Activated T-helper 1 cell treated with anti-CD3 and anti-CD28 coated beads, Interleukin-12 subunit alpha, Interleukin-12 subunit beta, Interleukin-2, Interleukin-4 antibody, amounts not matched to agents 30 ng/mL and 10 ng/mL and 1 ng/mL, durations not matched to agents 14 hours and 24 hours and 36 hours (primary cell): Measurements from ENCODE around the gene GPATCH11. TPM values are rescaled to one million over a fixed set of nuclear protein-coding genes. Genes with fewer than 3 reads are reported as not detected.

ENCODE experiments used
- DNase-seq: peaks from one replicate; pipeline ENCODE4 v3.0.0; 2021; ENCODE audit warnings: low spot score
- H3K27ac Mint-ChIP-seq: one replicate; pipeline ENCODE4 v1.8.0; 2021; ENCODE audit warnings: mild to moderate bottlenecking, mixed read lengths
- H3K27me3 Mint-ChIP-seq: one replicate; pipeline ENCODE4 v1.8.0; 2022; ENCODE audit warnings: mild to moderate bottlenecking, moderate library complexity, mixed read lengths; ENCODE audit not compliant: insufficient read depth
- H3K36me3 Mint-ChIP-seq: one replicate; pipeline ENCODE4 v1.8.0; 2021; ENCODE audit warnings: low read depth, mixed read lengths
- H3K4me1 Mint-ChIP-seq: one replicate; pipeline ENCODE4 v1.8.0; 2021; ENCODE audit warnings: low read depth, mixed read lengths
- H3K4me3 Mint-ChIP-seq: one replicate; pipeline ENCODE4 v1.8.0; 2021; ENCODE audit warnings: mild to moderate bottlenecking, moderate library complexity, mixed read lengths
- H3K9me3 Mint-ChIP-seq: one replicate; pipeline ENCODE4 v1.8.0; 2021; ENCODE audit warnings: mixed read lengths
- intact Hi-C: fragments of 100-400 bp; cut with micrococcal nuclease; formaldehyde crosslinking; loops from one replicate; pipeline ENCODE4 v1.15.1; 2024
- total RNA-seq: library from RNA; stranded (reverse); gene quantifications from 2 replicates; pipeline ENCODE4 v1.2.3, GENCODE V29; 2022

GPATCH11 gene
- total RNA-seq, 1 donor from 2014 or later, result 16.6 TPM

GRCh38 chr2:37084797-37085196 lies 479 bp downstream of the GPATCH11 start:
- Mint-ChIP-seq H3K27ac (no peak overlapping the region), H3K9me3 (no peaks in the 10 kb centered on the region), H3K27me3 (no peaks in the 10 kb centered on the region), H3K4me1 (peaks cover 20% of the 10 kb centered on the region), H3K36me3 (peaks cover 20% of the 10 kb centered on the region), H3K4me3 (no peak overlapping the region)
- intact Hi-C loops, result loop anchor here (1.0 to 10.0 kb wide), 8 partner anchors 72 to 728 kb away; partner anchors contain the start of genes CEBPZ, CEBPZOS, EIF2AK2 and NDUFAF7
- DNase-seq, result no peak

GRCh38 chr2:37085731-37086147 lies 1.4 kb downstream of the GPATCH11 start:
- no peaks in the 10 kb centered on the region for H3K27me3 Mint-ChIP-seq
- no peaks in the 10 kb centered on the region for H3K9me3 Mint-ChIP-seq

DNA sequence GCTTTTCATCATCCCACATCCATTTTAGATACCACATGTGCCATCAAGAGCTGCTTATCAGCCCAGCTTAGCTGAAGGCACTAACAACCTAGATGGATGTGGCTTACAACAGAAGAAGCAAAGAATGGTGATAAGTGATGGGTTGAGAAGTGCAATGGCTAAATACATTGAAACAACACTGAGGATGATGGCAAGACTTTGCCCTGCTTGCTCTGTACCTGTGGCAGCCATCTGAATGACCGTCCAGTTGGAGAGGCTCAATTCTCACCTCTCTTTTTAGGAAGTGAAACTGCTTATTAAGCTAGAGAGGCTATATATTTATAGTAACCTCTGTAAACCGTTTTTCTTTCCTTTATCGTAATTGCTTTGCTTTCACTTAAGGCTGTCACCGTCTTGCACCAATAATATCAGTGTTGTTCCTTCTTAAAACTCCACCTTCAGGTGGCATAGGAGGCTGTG lies 5.7 kb downstream of the GPATCH11 start:
- intact Hi-C loops, result no loop called here
- Mint-ChIP-seq H3K9me3 (no peaks in the 10 kb centered on the region), H3K4me3 (no peak overlapping the region), H3K4me1 (no peaks in the 10 kb centered on the region), H3K27me3 (no peaks in the 10 kb centered on the region), H3K36me3 (peaks cover 12% of the 10 kb centered on the region), H3K27ac (no peak overlapping the region)
- no peak for DNase-seq

More at GRCh38 chr2:37085731-37086147, 1.4 kb downstream of the GPATCH11 start:
- peaks cover 11% of the 10 kb centered on the region for H3K4me1 Mint-ChIP-seq
- no peak overlapping the region for H3K27ac Mint-ChIP-seq
- intact Hi-C loops, result loop anchor here (2.0 to 10.0 kb wide), 4 partner anchors 71 to 729 kb away; partner anchors contain the start of genes CEBPZOS and EIF2AK2
- H3K4me3 Mint-ChIP-seq, result no peak overlapping the region
- peaks cover 10% of the 10 kb centered on the region for H3K36me3 Mint-ChIP-seq
- DNase-seq, result no peak

DNA sequence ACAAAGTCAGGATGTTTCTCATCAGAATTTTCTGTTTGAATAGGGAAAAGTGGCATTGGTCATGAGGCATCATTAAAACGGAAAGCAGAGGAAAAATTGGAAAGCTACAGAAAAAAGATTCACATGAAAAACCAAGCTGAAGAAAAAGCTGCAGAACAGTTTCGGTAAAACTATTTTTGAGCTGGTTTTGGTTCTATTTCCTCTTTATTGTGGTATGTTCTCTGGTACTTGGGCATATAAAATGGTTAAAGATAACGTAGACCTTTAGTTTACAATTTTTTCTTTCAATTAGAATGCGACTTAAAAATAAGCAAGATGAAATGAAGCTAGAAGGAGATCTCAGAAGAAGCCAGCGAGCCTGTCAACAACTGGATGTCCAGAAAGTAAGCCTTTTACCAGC lies 7.6 kb downstream of the GPATCH11 start:
- Mint-ChIP-seq H3K27me3 (no peaks in the 10 kb centered on the region), H3K27ac (no peak overlapping the region), H3K9me3 (no peaks in the 10 kb centered on the region), H3K4me3 (no peak overlapping the region), H3K36me3 (peaks cover 18% of the 10 kb centered on the region), H3K4me1 (no peaks in the 10 kb centered on the region)
- intact Hi-C loops, result no loop called here
- no peak for DNase-seq

GRCh38 chr2:37096568-37096967 lies 12.2 kb downstream of the GPATCH11 start:
- Mint-ChIP-seq H3K36me3 (peaks cover 39% of the 10 kb centered on the region), H3K4me1 (no peaks in the 10 kb centered on the region), H3K4me3 (no peak overlapping the region), H3K27ac (no peak overlapping the region), H3K27me3 (no peaks in the 10 kb centered on the region), H3K9me3 (no peaks in the 10 kb centered on the region)
- DNase-seq, result no peak
- intact Hi-C loops, result no loop called here

- Mint-ChIP-seq H3K4me1 (no peaks in the 10 kb centered on the region), H3K27me3 (no peaks in the 10 kb centered on the region), H3K4me3 (no peak overlapping the region), H3K9me3 (no peaks in the 10 kb centered on the region), H3K36me3 (peaks cover 45% of the 10 kb centered on the region), H3K27ac (no peak overlapping the region)
- no peak for DNase-seq
- intact Hi-C loops, result no loop called here
These were observed 14.2 kb downstream of the GPATCH11 start for GRCh38 chr2:37098416-37099118.

GRCh38 chr2:37100054-37100453 lies 15.7 kb downstream of the GPATCH11 start:
- Mint-ChIP-seq H3K9me3 (no peaks in the 10 kb centered on the region), H3K27ac (no peak overlapping the region), H3K4me1 (no peaks in the 10 kb centered on the region), H3K36me3 (peaks cover 46% of the 10 kb centered on the region), H3K4me3 (no peak overlapping the region), H3K27me3 (no peaks in the 10 kb centered on the region)
- no peak for DNase-seq
- intact Hi-C loops, result no loop called here

DNA sequence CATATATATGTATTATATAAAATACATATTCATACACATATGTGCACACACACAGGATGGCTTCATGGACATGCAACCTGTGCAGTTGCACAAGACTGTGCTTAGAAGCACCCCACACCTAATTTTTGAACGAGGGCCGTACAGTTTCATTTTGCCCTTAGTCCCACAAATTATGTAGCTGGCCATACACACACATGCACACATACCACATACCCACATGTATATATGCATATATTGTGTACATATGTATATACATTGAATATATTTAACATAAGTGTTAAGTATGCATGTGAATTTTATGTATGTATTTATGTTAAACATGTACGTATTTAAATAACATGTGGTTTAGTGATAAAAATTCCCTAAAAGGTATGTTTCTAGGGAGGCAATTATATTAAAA lies 18.3 kb downstream of the GPATCH11 start:
- H3K36me3 Mint-ChIP-seq, result peaks cover 53% of the 10 kb centered on the region
- H3K4me3 Mint-ChIP-seq, result no peak overlapping the region
- H3K27me3 Mint-ChIP-seq, result no peaks in the 10 kb centered on the region
- no peaks in the 10 kb centered on the region for H3K4me1 Mint-ChIP-seq
- no peak for DNase-seq
- no peak overlapping the region for H3K27ac Mint-ChIP-seq
- no peaks in the 10 kb centered on the region for H3K9me3 Mint-ChIP-seq
- intact Hi-C loops, result no loop called here

DNA sequence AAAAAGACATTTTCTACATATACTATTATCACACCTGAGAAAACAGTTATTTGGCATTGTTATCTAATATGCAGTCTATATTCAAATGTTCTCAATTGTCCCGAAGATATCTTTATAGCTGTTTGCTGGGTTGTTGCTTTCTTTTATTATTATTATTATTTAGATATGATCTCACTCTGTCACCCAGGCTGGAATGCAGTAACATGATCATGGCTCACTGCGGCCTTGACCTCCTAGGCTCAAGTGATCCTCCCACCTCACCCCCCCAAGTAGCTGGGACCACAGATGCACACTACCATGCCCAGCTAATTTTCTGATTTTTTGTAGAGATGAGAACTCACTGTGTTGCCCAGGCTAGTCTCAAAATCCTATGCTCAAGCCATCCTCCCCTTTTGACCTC lies 19.9 kb downstream of the GPATCH11 start:
- intact Hi-C loops, result no loop called here
- DNase-seq, result no peak
- H3K9me3 Mint-ChIP-seq, result no peaks in the 10 kb centered on the region
- no peak overlapping the region for H3K27ac Mint-ChIP-seq
- H3K36me3 Mint-ChIP-seq, result peaks cover 67% of the 10 kb centered on the region
- no peaks in the 10 kb centered on the region for H3K27me3 Mint-ChIP-seq
- H3K4me3 Mint-ChIP-seq, result no peak overlapping the region
- H3K4me1 Mint-ChIP-seq, result no peaks in the 10 kb centered on the region

DNA sequence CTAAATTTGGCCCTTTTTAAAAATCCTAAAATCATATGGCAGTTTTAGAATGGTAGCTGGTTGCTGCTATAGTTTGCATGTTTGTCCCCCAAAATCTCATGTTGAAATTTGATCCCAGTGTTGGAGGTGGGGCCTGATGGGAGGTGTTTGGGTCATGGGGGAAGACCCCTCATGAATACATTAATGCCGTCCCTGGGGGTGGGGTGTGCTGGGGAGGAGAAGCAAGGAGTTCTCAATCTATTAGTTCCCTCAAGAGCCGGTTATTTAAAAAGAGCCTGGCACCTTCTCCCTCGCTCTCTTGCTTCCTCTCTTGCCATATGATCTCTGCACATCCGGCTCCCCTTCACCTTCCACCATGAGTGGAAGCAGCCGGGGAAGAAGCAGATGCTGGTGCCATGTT lies 20.8 kb downstream of the GPATCH11 start:
- Mint-ChIP-seq H3K36me3 (peaks cover 65% of the 10 kb centered on the region), H3K4me1 (no peaks in the 10 kb centered on the region), H3K9me3 (no peaks in the 10 kb centered on the region), H3K27me3 (no peaks in the 10 kb centered on the region), H3K27ac (no peak overlapping the region), H3K4me3 (no peak overlapping the region)
- intact Hi-C loops, result no loop called here
- no peak for DNase-seq

GRCh38 chr2:37109523-37109922 lies 25.2 kb downstream of the GPATCH11 start:
- Mint-ChIP-seq H3K36me3 (peaks cover 51% of the 10 kb centered on the region), H3K9me3 (no peaks in the 10 kb centered on the region), H3K27ac (no peak overlapping the region), H3K4me3 (no peak overlapping the region), H3K27me3 (no peaks in the 10 kb centered on the region), H3K4me1 (peaks cover 8% of the 10 kb centered on the region)
- no peak for DNase-seq
- intact Hi-C loops, result no loop called here

- H3K27ac Mint-ChIP-seq, result no peak overlapping the region
- intact Hi-C loops, result no loop called here
- H3K36me3 Mint-ChIP-seq, result peaks cover 44% of the 10 kb centered on the region
These were observed 26.2 kb downstream of the GPATCH11 start for GRCh38 chr2:37110306-37111212.

GRCh38 chr2:37111958-37112357 lies 27.6 kb downstream of the GPATCH11 start:
- Mint-ChIP-seq H3K36me3 (peaks cover 42% of the 10 kb centered on the region), H3K27me3 (no peaks in the 10 kb centered on the region), H3K4me3 (no peak overlapping the region), H3K4me1 (peaks cover 16% of the 10 kb centered on the region), H3K27ac (no peak overlapping the region), H3K9me3 (no peaks in the 10 kb centered on the region)
- intact Hi-C loops, result no loop called here
- DNase-seq, result no peak

More at GRCh38 chr2:37110306-37111212, 26.2 kb downstream of the GPATCH11 start:
- no peaks in the 10 kb centered on the region for H3K9me3 Mint-ChIP-seq
- H3K4me3 Mint-ChIP-seq, result no peak overlapping the region
- no peak for DNase-seq
- H3K27me3 Mint-ChIP-seq, result no peaks in the 10 kb centered on the region
- H3K4me1 Mint-ChIP-seq, result peaks cover 8% of the 10 kb centered on the region
